Measurements from ENCODE around the gene CEP43.

CEP43 gene

GRCh38 chr6:166969390-166970002 is 29.7 kb upstream of the CEP43 start:
- no peak overlapping the region for H3K4me3 ChIP-seq (ENCODE audit: low read depth, low read length)
- no peak for DNase-seq (ENCODE audit: low read depth)
- TF ChIP-seq CTCF (IDR thresholded peaks at IDR 0.05; ENCODE audit: low read depth, low read length, missing control alignments) = no peak
- in situ Hi-C loops (cut with HindIII; ENCODE audit: low sequenced_read_pairs) = no loop called here

- in situ Hi-C loops (cut with HindIII; ENCODE audit: low sequenced_read_pairs) = no loop called here
- no peak for DNase-seq (ENCODE audit: low read depth)
- H3K4me3 ChIP-seq (ENCODE audit: low read depth, low read length) = no peak overlapping the region
- no peak for TF ChIP-seq CTCF (IDR thresholded peaks at IDR 0.05; ENCODE audit: low read depth, low read length, missing control alignments)
Observed at GRCh38 chr6:166970091-166970490, 29.1 kb upstream of the CEP43 start.

GRCh38 chr6:166970776-166971175 is 28.4 kb upstream of the CEP43 start:
- in situ Hi-C loops (cut with HindIII; ENCODE audit: low sequenced_read_pairs) = no loop called here
- H3K4me3 ChIP-seq (ENCODE audit: low read depth, low read length) = no peak overlapping the region
- DNase-seq (ENCODE audit: low read depth) = no peak
- TF ChIP-seq CTCF (IDR thresholded peaks at IDR 0.05; ENCODE audit: low read depth, low read length, missing control alignments) = no peak

GRCh38 chr6:166971271-166971670 is 27.9 kb upstream of the CEP43 start:
- TF ChIP-seq CTCF (IDR thresholded peaks at IDR 0.05; ENCODE audit: low read depth, low read length, missing control alignments) = no peak
- H3K4me3 ChIP-seq (ENCODE audit: low read depth, low read length) = no peak overlapping the region
- DNase-seq (ENCODE audit: low read depth) = no peak
- in situ Hi-C loops (cut with HindIII; ENCODE audit: low sequenced_read_pairs) = no loop called here

- TF ChIP-seq CTCF (IDR thresholded peaks at IDR 0.05; ENCODE audit: low read depth, low read length, missing control alignments) = no peak
- no peak overlapping the region for H3K4me3 ChIP-seq (ENCODE audit: low read depth, low read length)
- in situ Hi-C loops (cut with HindIII; ENCODE audit: low sequenced_read_pairs) = no loop called here
- no peak for DNase-seq (ENCODE audit: low read depth)
Observed at GRCh38 chr6:166972101-166972500, 27.1 kb upstream of the CEP43 start.

GRCh38 chr6:166976636-166977035 is 22.6 kb upstream of the CEP43 start:
- TF ChIP-seq CTCF (IDR thresholded peaks at IDR 0.05; ENCODE audit: low read depth, low read length, missing control alignments) = no peak
- no peak overlapping the region for H3K4me3 ChIP-seq (ENCODE audit: low read depth, low read length)
- in situ Hi-C loops (cut with HindIII; ENCODE audit: low sequenced_read_pairs) = no loop called here
- no peak for DNase-seq (ENCODE audit: low read depth)
